H9 (cell line): ENCODE results near the gene RNF5. TPM values are rescaled to one million over a fixed set of nuclear protein-coding genes. Genes with fewer than 3 reads are reported as not detected.

Experiments
- DNase-seq: peaks from one replicate; pipeline ENCODE4 v3.0.0-alpha.2; 2017
- H2AFZ ChIP-seq: one replicate; pipeline ENCODE4 v1.6.1; 2013; ENCODE audit warnings: mild to moderate bottlenecking, low read length, control low read depth, moderate library complexity
- H2AK5ac ChIP-seq: 2 replicates; pipeline ENCODE4 v1.6.1; 2013; ENCODE audit warnings: low read length, control low read depth, mixed read lengths; ENCODE audit not compliant: insufficient read length
- H2BK120ac ChIP-seq: one replicate; pipeline ENCODE4 v1.6.1; 2013; ENCODE audit warnings: low read depth, mild to moderate bottlenecking, low read length, control low read depth, inconsistent platforms; ENCODE audit not compliant: poor library complexity, severe bottlenecking
- H2BK12ac ChIP-seq: 2 replicates; pipeline ENCODE4 v1.6.1; 2013; ENCODE audit warnings: low read length, control low read depth, mixed read lengths, low read depth; ENCODE audit not compliant: insufficient read length
- H2BK15ac ChIP-seq: 2 replicates; pipeline ENCODE4 v1.6.1; 2013; ENCODE audit warnings: low read depth, low read length, control low read depth
- H2BK20ac ChIP-seq: one replicate; pipeline ENCODE4 v1.6.1; 2013; ENCODE audit warnings: low read depth, mild to moderate bottlenecking, low read length, control low read depth, inconsistent platforms; ENCODE audit not compliant: poor library complexity, severe bottlenecking
- H2BK5ac ChIP-seq: 2 replicates; pipeline ENCODE4 v1.6.1; 2013; ENCODE audit warnings: low read length, control low read depth, mixed read lengths; ENCODE audit not compliant: insufficient read length
- H3K14ac ChIP-seq: 2 replicates; pipeline ENCODE4 v1.6.1; 2013; ENCODE audit warnings: low read length, control low read depth; ENCODE audit not compliant: insufficient read depth
- H3K18ac ChIP-seq: 2 replicates; pipeline ENCODE4 v1.6.1; 2013; ENCODE audit warnings: low read depth, mild to moderate bottlenecking, mixed read lengths, low read length, control low read depth; ENCODE audit not compliant: insufficient read length
- H3K23ac ChIP-seq: 2 replicates; pipeline ENCODE4 v1.6.1; 2013; ENCODE audit warnings: low read length, control low read depth, mixed read lengths, low read depth; ENCODE audit not compliant: insufficient read length
- H3K23me2 ChIP-seq: 2 replicates; pipeline ENCODE4 v1.6.1; 2013; ENCODE audit warnings: low read depth, mild to moderate bottlenecking, mixed read lengths, low read length, control low read depth; ENCODE audit not compliant: insufficient read length, poor library complexity, severe bottlenecking
- H3K27ac ChIP-seq: 2 replicates; pipeline ENCODE4 v1.5.1; 2013; ENCODE audit warnings: low read length, control low read depth, mixed read lengths, low read depth; ENCODE audit not compliant: insufficient read length
- H3K27me3 ChIP-seq: 2 replicates; pipeline ENCODE4 v1.6.1; 2013; ENCODE audit warnings: low read length, control low read depth, inconsistent platforms; ENCODE audit not compliant: insufficient read depth
- H3K4ac ChIP-seq: 2 replicates; pipeline ENCODE4 v1.6.1; 2013; ENCODE audit warnings: low read depth, mild to moderate bottlenecking, control low read depth, inconsistent platforms, low read length, moderate library complexity
- H3K4me1 ChIP-seq: 2 replicates; pipeline ENCODE4 v1.6.1; 2013; ENCODE audit warnings: low read length, control low read depth, inconsistent platforms; ENCODE audit not compliant: insufficient read depth
- H3K4me2 ChIP-seq: 2 replicates; pipeline ENCODE4 v1.6.1; 2013; ENCODE audit warnings: low read length, control low read depth, mixed read lengths; ENCODE audit not compliant: insufficient read length, insufficient read depth
- H3K56ac ChIP-seq: 2 replicates; pipeline ENCODE4 v1.6.1; 2013; ENCODE audit warnings: low read depth, mild to moderate bottlenecking, mixed read lengths, low read length, control low read depth; ENCODE audit not compliant: insufficient read length
- H3K79me1 ChIP-seq: 2 replicates; pipeline ENCODE4 v1.6.1; 2013; ENCODE audit warnings: low read depth, mild to moderate bottlenecking, moderate library complexity, low read length, control low read depth, inconsistent platforms; ENCODE audit not compliant: insufficient read depth, poor library complexity, severe bottlenecking
- H3K79me2 ChIP-seq: 2 replicates; pipeline ENCODE4 v1.6.1; 2013; ENCODE audit warnings: low read length, control low read depth, inconsistent platforms; ENCODE audit not compliant: insufficient read depth
- H3K9ac ChIP-seq: 2 replicates; pipeline ENCODE4 v1.6.1; 2013; ENCODE audit warnings: low read length, control low read depth, mixed read lengths; ENCODE audit not compliant: insufficient read length; ENCODE audit errors: extremely low read depth
- H3K9me3 ChIP-seq: one replicate; pipeline ENCODE4 v1.6.1; 2013; ENCODE audit warnings: low read depth, low read length, inconsistent platforms; ENCODE audit not compliant: control insufficient read depth
- H3T11ph ChIP-seq: one replicate; pipeline ENCODE4 v1.6.1; 2013; ENCODE audit warnings: mild to moderate bottlenecking, low read length, control low read depth, inconsistent platforms
- H4K20me1 ChIP-seq: one replicate; pipeline ENCODE4 v1.6.1; 2013; ENCODE audit not compliant: control insufficient read depth, insufficient read length, insufficient read depth
- H4K5ac ChIP-seq: 2 replicates; pipeline ENCODE4 v1.6.1; 2013; ENCODE audit warnings: low read depth, mild to moderate bottlenecking, mixed read lengths, low read length, control low read depth; ENCODE audit not compliant: insufficient read length
- H4K8ac ChIP-seq: replicated peaks from 2 replicates; pipeline ENCODE4 v1.6.1; 2013; ENCODE audit warnings: low read length, control low read depth, mixed read lengths, low read depth; ENCODE audit not compliant: insufficient read length
- H4K91ac ChIP-seq: 2 replicates; pipeline ENCODE4 v1.6.1; 2013; ENCODE audit warnings: low read depth, mild to moderate bottlenecking, moderate library complexity, mixed read lengths, low read length, control low read depth; ENCODE audit not compliant: insufficient read length
- H3K27ac Mint-ChIP-seq, 3 experiments: 2 replicates in 2 of 3; 3 replicates in 1 of 3; pipeline ENCODE4 v1.8.0; 2020 to 2021; ENCODE audit warnings: mixed read lengths in 3 of 3, mild to moderate bottlenecking in 1 of 3, moderate library complexity in 1 of 3
- H3K27me3 Mint-ChIP-seq: 2 replicates; pipeline ENCODE4 v1.8.0; 2021; ENCODE audit warnings: low read depth, mild to moderate bottlenecking, moderate library complexity, mixed read lengths
- H3K36me3 Mint-ChIP-seq, 3 experiments: 2 replicates in 2 of 3; 3 replicates in 1 of 3; pipeline ENCODE4 v1.8.0; 2020 to 2021; ENCODE audit warnings: low read depth in 3 of 3, mixed read lengths in 3 of 3; ENCODE audit not compliant: insufficient read depth in 1 of 3
- H3K4me1 Mint-ChIP-seq, 2 experiments: 2 replicates each; pipeline ENCODE4 v1.8.0; 2020; ENCODE audit warnings: mixed read lengths in 2 of 2
- H3K4me3 Mint-ChIP-seq, 2 experiments: 2 replicates in 1 of 2; 3 replicates in 1 of 2; pipeline ENCODE4 v1.8.0; 2020 to 2021; ENCODE audit warnings: mild to moderate bottlenecking in 2 of 2, mixed read lengths in 2 of 2, moderate library complexity in 1 of 2
- H3K9me3 Mint-ChIP-seq, 2 experiments: 2 replicates in 1 of 2; 3 replicates in 1 of 2; pipeline ENCODE4 v1.8.0; 2020; ENCODE audit warnings: mild to moderate bottlenecking in 2 of 2, mixed read lengths in 2 of 2, moderate library complexity in 1 of 2
- CTCF ChIP-seq: fragments of 200-600 bp; sonication (generic); conservative IDR thresholded peaks from 3 replicates; pipeline ENCODE4 v1.8.0; 2021; ENCODE audit warnings: antibody characterized with exemption, mild to moderate bottlenecking
- WGBS: extraction: QIAGEN DNeasy Blood & Tissue Kit; methylation state at CpG from one replicate; pipeline ENCODE4 v1.1.7; 2013; ENCODE audit warnings: missing lambda C conversion rate, low lambda C conversion rate, mixed read lengths; ENCODE audit not compliant: insufficient read length; ENCODE audit errors: extremely low coverage; 5-methylcytosine and 5-hydroxymethylcytosine counted together
- total RNA-seq: library from RNA; stranded (reverse); gene quantifications from 2 replicates; pipeline ENCODE4 v1.2.1, GENCODE V29; 2021

Gene RNF5
- total RNA-seq, 1 experiment from 2014 or later: 116 TPM

- Histone ChIP-seq H2BK5ac (no peak overlapping the region), H4K8ac (no peak overlapping the region), H3K4me2 (no peak overlapping the region), H4K91ac (no peak overlapping the region), H3K79me1 (no peaks in the 10 kb centered on the region), H3K79me2 (no peaks in the 10 kb centered on the region), H3K4ac (no peak overlapping the region), H2BK20ac (no peak overlapping the region), H3K14ac (no peak overlapping the region), H3K9ac (no peak overlapping the region), H3T11ph (no peak overlapping the region), H2BK120ac (no peak overlapping the region), H4K5ac (no peak overlapping the region), H3K56ac (no peak overlapping the region), H2BK12ac (no peak overlapping the region), H2BK15ac (no peak overlapping the region), H3K23ac (no peak overlapping the region), H2AK5ac (no peak overlapping the region), H2AFZ (no peak overlapping the region), H3K4me1 (peaks cover 3% of the 10 kb centered on the region), H4K20me1 (no peaks in the 10 kb centered on the region), H3K27ac (no peak overlapping the region), H3K9me3 (no peaks in the 10 kb centered on the region), H3K18ac (no peak overlapping the region), H3K27me3 (no peaks in the 10 kb centered on the region), H3K23me2 (peaks cover 9% of the 10 kb centered on the region)
- Mint-ChIP-seq H3K4me3 (no peak overlapping the region; a peak in 1 of 5 replicates), H3K9me3 (no peaks in the 10 kb centered on the region), H3K4me1 (peaks cover 23 to 26% of the 10 kb centered on the region in 2 experiments), H3K36me3 (no peaks in the 10 kb centered on the region), H3K27ac (no peak overlapping the region), H3K27me3 (no peaks in the 10 kb centered on the region)
- WGBS: no CpG with 5 or more reads among the region's 3 CpGs
- no peak for DNase-seq
- no peak for TF ChIP-seq CTCF
These were observed 20.1 kb downstream of the RNF5 start for GRCh38 chr6:32198345-32198696.
